HEK293T (cell line): ENCODE measurements around the gene GIMAP6.

Experiments
- ARNT ChIP-seq: fragments of 450-650 bp; IDR thresholded peaks from 2 replicates; pipeline ENCODE4 v1.6.1; 2017; ENCODE audit warnings: mild to moderate bottlenecking
- BHLHE40 ChIP-seq: fragments of 450-650 bp; IDR thresholded peaks from 2 replicates; pipeline ENCODE4 v1.6.1; 2016; ENCODE audit warnings: mild to moderate bottlenecking, moderate library complexity, borderline replicate concordance
- CTBP1 ChIP-seq: fragments of 450-650 bp; IDR thresholded peaks from 2 replicates; pipeline ENCODE4 v1.6.1; 2016; ENCODE audit warnings: borderline replicate concordance
- FOXA1 ChIP-seq: fragments of 450-650 bp; IDR thresholded peaks from 2 replicates; pipeline ENCODE4 v1.6.1; 2016; ENCODE audit warnings: mild to moderate bottlenecking
- FOXK2 ChIP-seq: fragments of 450-650 bp; IDR thresholded peaks from 2 replicates; pipeline ENCODE4 v1.6.1; 2016; ENCODE audit warnings: mild to moderate bottlenecking
- FOXM1 ChIP-seq: fragments of 450-650 bp; IDR thresholded peaks from 2 replicates; pipeline ENCODE4 v1.6.1; 2017; ENCODE audit warnings: mild to moderate bottlenecking, borderline replicate concordance
- HDGF ChIP-seq: fragments of 450-650 bp; IDR thresholded peaks from 2 replicates; pipeline ENCODE4 v1.6.1; 2017; ENCODE audit warnings: antibody characterized with exemption, borderline replicate concordance
- L3MBTL2 ChIP-seq: fragments of 450-650 bp; conservative IDR thresholded peaks from 2 replicates; pipeline ENCODE4 v1.6.1; 2016; ENCODE audit warnings: mild to moderate bottlenecking
- SP1 ChIP-seq: fragments of 450-650 bp; IDR thresholded peaks from 2 replicates; pipeline ENCODE4 v1.6.1; 2017
- TARDBP ChIP-seq: fragments of 450-650 bp; IDR thresholded peaks from 2 replicates; pipeline ENCODE4 v1.6.1; 2016

GRCh38 chr7:150610233-150610632, 22.0 kb downstream of the GIMAP6 start:
- TF ChIP-seq FOXM1 (no peak), L3MBTL2 (no peak), BHLHE40 (no peak), SP1 (no peak), CTBP1 (no peak), TARDBP (no peak), FOXK2 (no peak), FOXA1 (no peak), HDGF (no peak), ARNT (no peak)
